Liver (tissue), 9 donors: Measurements from ENCODE around the gene DKC1. TPM values are rescaled to one million over a fixed set of nuclear protein-coding genes. Genes with fewer than 3 reads are reported as not detected.

ENCODE experiments used
- DNase-seq: peaks from one replicate; pipeline ENCODE4 v3.0.0-alpha.2; 2017; ENCODE audit warnings: low spot score
- H3K27ac ChIP-seq, 2 donors: one replicate each; pipeline ENCODE4 v1.7.0; 2013; ENCODE audit warnings: inconsistent platforms in 2 of 2, low read length in 2 of 2, control low read depth in 1 of 2, low read depth in 1 of 2, mild to moderate bottlenecking in 1 of 2
- H3K27me3 ChIP-seq, 4 donors: one replicate each; pipeline versions ENCODE4 v1.6.1 to v1.7.0; 2013; ENCODE audit warnings: low read length in 3 of 4, inconsistent platforms in 1 of 4, mild to moderate bottlenecking in 1 of 4, moderate library complexity in 1 of 4; ENCODE audit not compliant: control insufficient read depth in 4 of 4, insufficient read depth in 4 of 4
- H3K36me3 ChIP-seq, 4 donors: one replicate each; pipeline versions ENCODE4 v1.6.1 to v1.7.0; 2013; ENCODE audit warnings: low read length in 3 of 4, mild to moderate bottlenecking in 3 of 4, low read depth in 1 of 4, moderate library complexity in 1 of 4; ENCODE audit not compliant: control insufficient read depth in 4 of 4, insufficient read depth in 3 of 4
- H3K4me1 ChIP-seq, 4 donors: one replicate each; pipeline versions ENCODE4 v1.6.1 to v1.7.0; 2013; ENCODE audit warnings: low read length in 3 of 4, mild to moderate bottlenecking in 3 of 4, moderate library complexity in 1 of 4; ENCODE audit not compliant: control insufficient read depth in 4 of 4, insufficient read depth in 4 of 4
- H3K4me3 ChIP-seq, 3 donors: one replicate each; pipeline versions ENCODE4 v1.6.1 to v1.7.0; 2013; ENCODE audit warnings: low read length in 3 of 3, control low read depth in 1 of 3, low read depth in 1 of 3, mild to moderate bottlenecking in 1 of 3
- H3K9ac ChIP-seq, 2 donors: one replicate each; pipeline ENCODE4 v1.7.0; 2013; ENCODE audit warnings: low read length in 2 of 2, mild to moderate bottlenecking in 2 of 2, moderate library complexity in 2 of 2, control low read depth in 1 of 2, low read depth in 1 of 2
- H3K9me3 ChIP-seq, 4 donors: one replicate each; pipeline versions ENCODE4 v1.6.1 to v1.7.0; 2013; ENCODE audit warnings: low read length in 3 of 4; ENCODE audit not compliant: control insufficient read depth in 4 of 4
- EGR1 ChIP-seq, 2 donors: IDR thresholded peaks; 2 replicates each; pipeline ENCODE4 v1.6.1; 2016 to 2018; ENCODE audit warnings: antibody characterized with exemption in 2 of 2, low read depth in 2 of 2
- FOXA1 ChIP-seq: IDR thresholded peaks from 2 replicates; pipeline ENCODE4 v1.6.1; 2016; ENCODE audit warnings: antibody characterized with exemption
- FOXA2 ChIP-seq: IDR thresholded peaks from 2 replicates; pipeline ENCODE4 v1.6.1; 2016; ENCODE audit warnings: antibody characterized with exemption
- GABPA ChIP-seq, 2 donors: IDR thresholded peaks in 1 of 2; conservative IDR thresholded peaks in 1 of 2; 2 replicates each; pipeline ENCODE4 v1.6.1; 2016; ENCODE audit warnings: antibody characterized with exemption in 2 of 2, mild to moderate bottlenecking in 1 of 2, moderate library complexity in 1 of 2
- HNF4A ChIP-seq, 2 donors: conservative IDR thresholded peaks; 2 replicates each; pipeline ENCODE4 v1.6.1; 2016; ENCODE audit warnings: antibody characterized with exemption in 2 of 2, mild to moderate bottlenecking in 2 of 2
- HNF4G ChIP-seq: IDR thresholded peaks from 2 replicates; pipeline ENCODE4 v1.6.1; 2016; ENCODE audit warnings: antibody characterized with exemption
- JUND ChIP-seq, 2 donors: IDR thresholded peaks; 2 replicates each; pipeline ENCODE4 v1.6.1; 2016; ENCODE audit warnings: antibody characterized with exemption in 2 of 2
- NR2F2 ChIP-seq: IDR thresholded peaks from 2 replicates; pipeline ENCODE4 v1.6.1; 2016; ENCODE audit warnings: antibody characterized with exemption
- RAD21 ChIP-seq, 2 donors: IDR thresholded peaks; 2 replicates each; pipeline ENCODE4 v1.6.1; 2016; ENCODE audit warnings: antibody characterized with exemption in 2 of 2, mild to moderate bottlenecking in 2 of 2
- RXRA ChIP-seq, 2 donors: IDR thresholded peaks; 2 replicates each; pipeline ENCODE4 v1.6.1; 2017 to 2018; ENCODE audit warnings: antibody characterized with exemption in 2 of 2, mild to moderate bottlenecking in 1 of 2
- SP1 ChIP-seq: IDR thresholded peaks from 2 replicates; pipeline ENCODE4 v1.6.1; 2018; ENCODE audit warnings: antibody characterized with exemption, mild to moderate bottlenecking
- TAF1 ChIP-seq: conservative IDR thresholded peaks from 2 replicates; pipeline ENCODE4 v1.6.1; 2016; ENCODE audit warnings: antibody characterized with exemption, mild to moderate bottlenecking
- YY1 ChIP-seq: IDR thresholded peaks from 2 replicates; pipeline ENCODE4 v1.6.1; 2016; ENCODE audit warnings: antibody characterized with exemption, mild to moderate bottlenecking
- WGBS: extraction: QIAGEN DNeasy Blood & Tissue Kit; methylation state at CpG from one replicate; pipeline ENCODE4 v1.1.7; 2013; 5-methylcytosine and 5-hydroxymethylcytosine counted together
- polyA plus RNA-seq, 2 donors: library from polyadenylated mRNA; stranded (reverse) in 1 of 2; unstranded in 1 of 2; fragments of 200-250 nt in 1 of 2; fragments of >200 nt in 1 of 2; fragmentation: Nextera tagmentation in 1 of 2; extraction: Ambion mirVana in 1 of 2; gene quantifications; one replicate each; pipeline versions ENCODE4 v1.2.1 to v1.2.3, GENCODE V29; 2013 to 2015
- total RNA-seq, 2 donors: library from RNA; depleted of rRNA; stranded (reverse); fragments of >200 nt; gene quantifications; one replicate each; pipeline ENCODE4 v1.2.3, GENCODE V29; 2014
- TF ChIP-seq, protein P1 (sequence below): IDR thresholded peaks from 2 replicates; pipeline ENCODE4 v1.6.1; 2016; ENCODE audit warnings: antibody characterized with exemption, mild to moderate bottlenecking
- TF ChIP-seq, protein P2 (sequence below): fragments of 150-350 bp; IDR thresholded peaks from 2 replicates; pipeline ENCODE4 v1.5.1; 2017; ENCODE audit warnings: improper control_type of control experiment, low read depth, low read length; ENCODE audit not compliant: missing input control
- TF ChIP-seq, protein P3 (sequence below): IDR thresholded peaks from 2 replicates; pipeline ENCODE4 v1.6.1; 2016; ENCODE audit warnings: antibody characterized with exemption
- TF ChIP-seq, protein P4 (sequence below): IDR thresholded peaks from 2 replicates; pipeline ENCODE4 v1.6.1; 2016; ENCODE audit warnings: antibody characterized with exemption
- TF ChIP-seq, protein P5 (sequence below): IDR thresholded peaks from 2 replicates; pipeline ENCODE4 v1.6.1; 2016; ENCODE audit warnings: antibody characterized with exemption
- donor health status: healthy.
- donor health status: healthy.
- donor health status: healthy.
- donor health status: healthy.
- donor health status: healthy.

DKC1 gene
- total and polyA plus RNA-seq, 4 donors, result 14.0 to 21.9 (median 16.5) TPM

DNA sequence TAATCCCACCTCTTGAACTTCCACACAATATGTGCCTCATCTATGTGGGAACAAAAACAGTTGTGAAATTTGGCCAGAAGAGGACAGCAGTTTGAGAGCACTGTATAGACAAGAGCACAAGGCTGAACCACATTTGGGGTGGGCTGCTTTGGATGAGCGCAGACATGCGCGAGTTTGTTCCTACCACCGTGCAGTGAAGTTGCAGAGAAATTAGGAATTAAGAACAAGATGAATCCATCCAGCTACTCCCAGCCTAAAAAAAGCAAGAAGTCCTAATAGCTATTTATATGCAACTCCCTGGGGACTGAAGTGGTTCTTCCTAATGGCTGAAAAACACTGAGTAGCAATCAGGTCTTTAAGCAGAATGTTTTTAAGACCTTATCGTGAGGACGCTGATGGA is 12.8 kb upstream of the DKC1 start:
- H3K27ac ChIP-seq, result peak overlapping the region in 1 of 2 donors; percentile 60
- H3K36me3 ChIP-seq, result no peaks in the 10 kb centered on the region
- no peak for TF ChIP-seq HNF4A (conservative IDR thresholded peaks at IDR 0.05)
- no peak for TF ChIP-seq EGR1 (IDR thresholded peaks at IDR 0.05; ENCODE audit: low read depth in 2 of 2)
- TF ChIP-seq NR2F2, result no peak
- TF ChIP-seq, protein P1, sequence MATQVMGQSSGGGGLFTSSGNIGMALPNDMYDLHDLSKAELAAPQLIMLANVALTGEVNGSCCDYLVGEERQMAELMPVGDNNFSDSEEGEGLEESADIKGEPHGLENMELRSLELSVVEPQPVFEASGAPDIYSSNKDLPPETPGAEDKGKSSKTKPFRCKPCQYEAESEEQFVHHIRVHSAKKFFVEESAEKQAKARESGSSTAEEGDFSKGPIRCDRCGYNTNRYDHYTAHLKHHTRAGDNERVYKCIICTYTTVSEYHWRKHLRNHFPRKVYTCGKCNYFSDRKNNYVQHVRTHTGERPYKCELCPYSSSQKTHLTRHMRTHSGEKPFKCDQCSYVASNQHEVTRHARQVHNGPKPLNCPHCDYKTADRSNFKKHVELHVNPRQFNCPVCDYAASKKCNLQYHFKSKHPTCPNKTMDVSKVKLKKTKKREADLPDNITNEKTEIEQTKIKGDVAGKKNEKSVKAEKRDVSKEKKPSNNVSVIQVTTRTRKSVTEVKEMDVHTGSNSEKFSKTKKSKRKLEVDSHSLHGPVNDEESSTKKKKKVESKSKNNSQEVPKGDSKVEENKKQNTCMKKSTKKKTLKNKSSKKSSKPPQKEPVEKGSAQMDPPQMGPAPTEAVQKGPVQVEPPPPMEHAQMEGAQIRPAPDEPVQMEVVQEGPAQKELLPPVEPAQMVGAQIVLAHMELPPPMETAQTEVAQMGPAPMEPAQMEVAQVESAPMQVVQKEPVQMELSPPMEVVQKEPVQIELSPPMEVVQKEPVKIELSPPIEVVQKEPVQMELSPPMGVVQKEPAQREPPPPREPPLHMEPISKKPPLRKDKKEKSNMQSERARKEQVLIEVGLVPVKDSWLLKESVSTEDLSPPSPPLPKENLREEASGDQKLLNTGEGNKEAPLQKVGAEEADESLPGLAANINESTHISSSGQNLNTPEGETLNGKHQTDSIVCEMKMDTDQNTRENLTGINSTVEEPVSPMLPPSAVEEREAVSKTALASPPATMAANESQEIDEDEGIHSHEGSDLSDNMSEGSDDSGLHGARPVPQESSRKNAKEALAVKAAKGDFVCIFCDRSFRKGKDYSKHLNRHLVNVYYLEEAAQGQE, result no peak
- TF ChIP-seq HNF4G, result no peak
- no peak for TF ChIP-seq FOXA1
- TF ChIP-seq SP1, result no peak
- no peak for TF ChIP-seq FOXA2
- no peak for TF ChIP-seq RXRA (IDR thresholded peaks at IDR 0.05)
- TF ChIP-seq, protein P2, sequence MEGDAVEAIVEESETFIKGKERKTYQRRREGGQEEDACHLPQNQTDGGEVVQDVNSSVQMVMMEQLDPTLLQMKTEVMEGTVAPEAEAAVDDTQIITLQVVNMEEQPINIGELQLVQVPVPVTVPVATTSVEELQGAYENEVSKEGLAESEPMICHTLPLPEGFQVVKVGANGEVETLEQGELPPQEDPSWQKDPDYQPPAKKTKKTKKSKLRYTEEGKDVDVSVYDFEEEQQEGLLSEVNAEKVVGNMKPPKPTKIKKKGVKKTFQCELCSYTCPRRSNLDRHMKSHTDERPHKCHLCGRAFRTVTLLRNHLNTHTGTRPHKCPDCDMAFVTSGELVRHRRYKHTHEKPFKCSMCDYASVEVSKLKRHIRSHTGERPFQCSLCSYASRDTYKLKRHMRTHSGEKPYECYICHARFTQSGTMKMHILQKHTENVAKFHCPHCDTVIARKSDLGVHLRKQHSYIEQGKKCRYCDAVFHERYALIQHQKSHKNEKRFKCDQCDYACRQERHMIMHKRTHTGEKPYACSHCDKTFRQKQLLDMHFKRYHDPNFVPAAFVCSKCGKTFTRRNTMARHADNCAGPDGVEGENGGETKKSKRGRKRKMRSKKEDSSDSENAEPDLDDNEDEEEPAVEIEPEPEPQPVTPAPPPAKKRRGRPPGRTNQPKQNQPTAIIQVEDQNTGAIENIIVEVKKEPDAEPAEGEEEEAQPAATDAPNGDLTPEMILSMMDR, result no peak
- no peak for TF ChIP-seq JUND (IDR thresholded peaks at IDR 0.05)
- TF ChIP-seq YY1, result no peak
- TF ChIP-seq, protein P3, sequence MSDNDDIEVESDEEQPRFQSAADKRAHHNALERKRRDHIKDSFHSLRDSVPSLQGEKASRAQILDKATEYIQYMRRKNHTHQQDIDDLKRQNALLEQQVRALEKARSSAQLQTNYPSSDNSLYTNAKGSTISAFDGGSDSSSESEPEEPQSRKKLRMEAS, result no peak
- TF ChIP-seq GABPA (IDR thresholded peaks at IDR 0.05 in 1 of 2, conservative IDR thresholded peaks at IDR 0.05 in 1 of 2), result no peak
- TF ChIP-seq, protein P4, sequence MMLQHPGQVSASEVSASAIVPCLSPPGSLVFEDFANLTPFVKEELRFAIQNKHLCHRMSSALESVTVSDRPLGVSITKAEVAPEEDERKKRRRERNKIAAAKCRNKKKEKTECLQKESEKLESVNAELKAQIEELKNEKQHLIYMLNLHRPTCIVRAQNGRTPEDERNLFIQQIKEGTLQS, result no peak
- no peak for TF ChIP-seq RAD21 (IDR thresholded peaks at IDR 0.05)
- TF ChIP-seq, protein P5, sequence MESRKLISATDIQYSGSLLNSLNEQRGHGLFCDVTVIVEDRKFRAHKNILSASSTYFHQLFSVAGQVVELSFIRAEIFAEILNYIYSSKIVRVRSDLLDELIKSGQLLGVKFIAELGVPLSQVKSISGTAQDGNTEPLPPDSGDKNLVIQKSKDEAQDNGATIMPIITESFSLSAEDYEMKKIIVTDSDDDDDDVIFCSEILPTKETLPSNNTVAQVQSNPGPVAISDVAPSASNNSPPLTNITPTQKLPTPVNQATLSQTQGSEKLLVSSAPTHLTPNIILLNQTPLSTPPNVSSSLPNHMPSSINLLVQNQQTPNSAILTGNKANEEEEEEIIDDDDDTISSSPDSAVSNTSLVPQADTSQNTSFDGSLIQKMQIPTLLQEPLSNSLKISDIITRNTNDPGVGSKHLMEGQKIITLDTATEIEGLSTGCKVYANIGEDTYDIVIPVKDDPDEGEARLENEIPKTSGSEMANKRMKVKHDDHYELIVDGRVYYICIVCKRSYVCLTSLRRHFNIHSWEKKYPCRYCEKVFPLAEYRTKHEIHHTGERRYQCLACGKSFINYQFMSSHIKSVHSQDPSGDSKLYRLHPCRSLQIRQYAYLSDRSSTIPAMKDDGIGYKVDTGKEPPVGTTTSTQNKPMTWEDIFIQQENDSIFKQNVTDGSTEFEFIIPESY, result no peak
- TF ChIP-seq TAF1, result no peak
- H3K4me3 ChIP-seq, result peak overlapping the region in 1 of 3 donors; percentile 48
- no peak for DNase-seq
- WGBS, result 17% methylated on average over 6 of the region's 6 CpGs
- no peak overlapping the region for H3K9ac ChIP-seq
- H3K27me3 ChIP-seq, result peaks cover 0 to 7% (median 0%) of the 10 kb centered on the region in 4 donors
- H3K9me3 ChIP-seq, result peaks cover 0 to 3% (median 0%) of the 10 kb centered on the region in 4 donors
- peaks cover 0 to 5% (median 1%) of the 10 kb centered on the region in 4 donors for H3K4me1 ChIP-seq
